ENCODE results near the gene HEATR9. TPM values are rescaled to one million over a fixed set of nuclear protein-coding genes. Genes with fewer than 3 reads are reported as not detected.

The HEATR9 gene
- total RNA-seq, 1 donor from 2014 or later, result not detected

DNA sequence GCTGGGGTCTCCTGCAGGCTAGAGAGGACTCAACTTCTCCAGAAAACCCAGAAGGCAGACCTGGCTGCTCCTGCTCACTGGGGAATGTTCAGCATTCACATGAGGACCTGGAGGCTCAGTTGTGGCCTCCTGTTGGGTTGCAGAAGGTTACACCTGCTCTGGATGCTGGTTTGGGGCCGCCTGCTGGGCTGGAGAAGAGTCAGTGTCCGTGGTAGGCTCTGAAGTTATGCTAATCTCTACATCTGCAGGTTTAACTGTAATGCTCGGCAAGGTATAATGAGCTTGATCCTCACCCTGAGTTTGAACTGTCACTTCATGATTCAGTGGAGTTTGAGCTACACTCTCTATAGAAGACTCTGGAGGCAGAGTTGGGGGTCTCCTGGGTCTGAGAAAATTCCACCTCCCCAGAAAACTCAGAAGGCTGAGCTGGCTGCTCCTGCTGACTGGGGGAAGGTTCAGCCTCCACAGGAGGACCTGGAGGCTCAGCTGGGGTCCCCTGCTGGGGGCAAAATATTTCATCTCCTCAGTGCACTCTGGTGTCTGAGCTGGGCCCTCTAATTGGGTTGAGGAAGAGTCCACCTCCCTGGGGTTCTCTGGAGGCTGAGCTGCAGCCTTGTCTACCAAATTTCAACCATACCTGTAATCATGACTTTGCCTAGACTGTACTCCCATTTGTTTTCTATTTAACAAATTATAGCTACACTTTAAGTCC lies 38.4 kb upstream of the HEATR9 start:
- Mint-ChIP-seq H3K4me1 (ENCODE audit: unreplicated experiment) (no peaks in the 10 kb centered on the region), H3K4me3 (ENCODE audit: unreplicated experiment) (no peak overlapping the region), H3K27ac (ENCODE audit: unreplicated experiment) (no peak overlapping the region), H3K9me3 (ENCODE audit: unreplicated experiment) (no peaks in the 10 kb centered on the region), H3K36me3 (ENCODE audit: unreplicated experiment) (no peaks in the 10 kb centered on the region), H3K27me3 (ENCODE audit: unreplicated experiment) (peaks cover 27% of the 10 kb centered on the region)
- no peak for DNase-seq (ENCODE audit: extremely low spot score, unreplicated experiment)
- TF ChIP-seq, protein P1, sequence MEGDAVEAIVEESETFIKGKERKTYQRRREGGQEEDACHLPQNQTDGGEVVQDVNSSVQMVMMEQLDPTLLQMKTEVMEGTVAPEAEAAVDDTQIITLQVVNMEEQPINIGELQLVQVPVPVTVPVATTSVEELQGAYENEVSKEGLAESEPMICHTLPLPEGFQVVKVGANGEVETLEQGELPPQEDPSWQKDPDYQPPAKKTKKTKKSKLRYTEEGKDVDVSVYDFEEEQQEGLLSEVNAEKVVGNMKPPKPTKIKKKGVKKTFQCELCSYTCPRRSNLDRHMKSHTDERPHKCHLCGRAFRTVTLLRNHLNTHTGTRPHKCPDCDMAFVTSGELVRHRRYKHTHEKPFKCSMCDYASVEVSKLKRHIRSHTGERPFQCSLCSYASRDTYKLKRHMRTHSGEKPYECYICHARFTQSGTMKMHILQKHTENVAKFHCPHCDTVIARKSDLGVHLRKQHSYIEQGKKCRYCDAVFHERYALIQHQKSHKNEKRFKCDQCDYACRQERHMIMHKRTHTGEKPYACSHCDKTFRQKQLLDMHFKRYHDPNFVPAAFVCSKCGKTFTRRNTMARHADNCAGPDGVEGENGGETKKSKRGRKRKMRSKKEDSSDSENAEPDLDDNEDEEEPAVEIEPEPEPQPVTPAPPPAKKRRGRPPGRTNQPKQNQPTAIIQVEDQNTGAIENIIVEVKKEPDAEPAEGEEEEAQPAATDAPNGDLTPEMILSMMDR (IDR thresholded peaks at IDR 0.05), result no peak

DNA sequence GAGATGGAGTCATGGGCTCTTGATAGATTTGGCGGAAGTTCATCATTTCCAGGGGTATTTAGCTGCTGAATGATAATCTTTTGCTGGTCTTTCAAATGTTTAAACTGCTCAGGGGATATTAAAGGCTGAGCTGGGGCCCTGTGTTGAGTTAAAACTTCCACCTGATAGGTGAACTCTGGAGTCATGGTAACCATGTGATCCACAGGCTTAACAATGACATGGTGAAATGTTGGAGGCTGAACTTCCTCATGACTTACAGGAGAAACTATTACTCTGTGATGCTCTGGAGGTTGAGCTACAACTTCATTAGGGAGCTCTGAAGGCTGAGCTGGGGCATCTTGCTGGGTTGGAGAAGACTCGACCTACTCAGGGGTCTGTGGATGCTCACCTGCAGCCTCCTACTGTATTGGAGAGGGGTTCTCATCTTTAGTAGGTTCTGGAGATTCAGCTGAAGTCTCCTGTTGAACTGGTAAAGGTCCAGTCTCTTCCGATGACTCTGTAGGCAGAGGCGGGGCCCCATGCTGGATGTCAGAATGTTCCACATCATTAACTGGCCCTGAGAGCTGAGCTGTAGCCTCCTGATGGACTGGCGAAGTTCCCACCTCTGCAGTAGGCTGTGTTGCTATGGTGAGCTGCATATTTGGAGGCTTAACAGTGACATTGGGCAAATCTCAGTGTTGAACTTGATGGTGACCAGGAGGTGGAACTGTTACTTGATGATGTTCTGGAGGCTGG lies 37.7 kb upstream of the HEATR9 start:
- Mint-ChIP-seq H3K27ac (ENCODE audit: unreplicated experiment) (no peak overlapping the region), H3K36me3 (ENCODE audit: unreplicated experiment) (no peaks in the 10 kb centered on the region), H3K4me1 (ENCODE audit: unreplicated experiment) (peaks cover under 1% of the 10 kb centered on the region), H3K27me3 (ENCODE audit: unreplicated experiment) (peaks cover 27% of the 10 kb centered on the region), H3K4me3 (ENCODE audit: unreplicated experiment) (no peak overlapping the region), H3K9me3 (ENCODE audit: unreplicated experiment) (no peaks in the 10 kb centered on the region)
- no peak for DNase-seq (ENCODE audit: extremely low spot score, unreplicated experiment)
- TF ChIP-seq, protein P1 (IDR thresholded peaks at IDR 0.05), result no peak

GRCh38 chr17:35903451-35903850 lies 34.8 kb upstream of the HEATR9 start:
- TF ChIP-seq, protein P1 (IDR thresholded peaks at IDR 0.05), result no peak
- H3K27me3 Mint-ChIP-seq (ENCODE audit: unreplicated experiment), result peaks cover 20% of the 10 kb centered on the region
- no peaks in the 10 kb centered on the region for H3K36me3 Mint-ChIP-seq (ENCODE audit: unreplicated experiment)
- no peak overlapping the region for H3K27ac Mint-ChIP-seq (ENCODE audit: unreplicated experiment)
- H3K4me3 Mint-ChIP-seq (ENCODE audit: unreplicated experiment), result no peak overlapping the region
- no peaks in the 10 kb centered on the region for H3K9me3 Mint-ChIP-seq (ENCODE audit: unreplicated experiment)
- H3K4me1 Mint-ChIP-seq (ENCODE audit: unreplicated experiment), result peaks cover 17% of the 10 kb centered on the region
- DNase-seq (ENCODE audit: extremely low spot score, unreplicated experiment), result no peak

- Mint-ChIP-seq H3K27ac (ENCODE audit: unreplicated experiment) (no peak overlapping the region), H3K4me1 (ENCODE audit: unreplicated experiment) (peaks cover 21% of the 10 kb centered on the region), H3K36me3 (ENCODE audit: unreplicated experiment) (no peaks in the 10 kb centered on the region), H3K4me3 (ENCODE audit: unreplicated experiment) (no peak overlapping the region), H3K27me3 (ENCODE audit: unreplicated experiment) (peaks cover 13% of the 10 kb centered on the region), H3K9me3 (ENCODE audit: unreplicated experiment) (no peaks in the 10 kb centered on the region)
- no peak for DNase-seq (ENCODE audit: extremely low spot score, unreplicated experiment)
- TF ChIP-seq, protein P1 (IDR thresholded peaks at IDR 0.05), result no peak
Measured at GRCh38 chr17:35901631-35902175, 33.0 kb upstream of the HEATR9 start.

Data from osteocyte (in vitro differentiated cells).